H1 (cell line): ENCODE data around the gene ZXDA.

Experiments used
- EGR1 ChIP-seq: IDR thresholded peaks from 2 replicates; pipeline ENCODE4 v1.6.1; 2011; ENCODE audit warnings: low read depth, low read length, borderline replicate concordance
- EP300 ChIP-seq, 2 experiments: IDR thresholded peaks; 1 replicate in 1 of 2; 2 replicates in 1 of 2; pipeline ENCODE4 v1.6.1; 2011 to 2012; ENCODE audit warnings: low read depth in 2 of 2, low read length in 2 of 2, mild to moderate bottlenecking in 2 of 2, borderline replicate concordance in 1 of 2, inconsistent platforms in 1 of 2, moderate library complexity in 1 of 2
- FOSL1 ChIP-seq: IDR thresholded peaks from 2 replicates; pipeline ENCODE4 v1.6.1; 2011; ENCODE audit warnings: mild to moderate bottlenecking, low read depth, low read length, moderate library complexity; ENCODE audit not compliant: insufficient read depth
- SIRT6 ChIP-seq: IDR thresholded peaks from one replicate; pipeline ENCODE4 v1.7.1; 2012; ENCODE audit warnings: low read length, inconsistent platforms
- TF ChIP-seq, protein P1 (sequence below), 3 experiments: IDR thresholded peaks; 1 replicate in 2 of 3; 2 replicates in 1 of 3; pipeline versions ENCODE4 v1.5.1 to v1.6.1; 2011; ENCODE audit warnings: low read length in 3 of 3, mild to moderate bottlenecking in 3 of 3, inconsistent platforms in 2 of 3, low read depth in 1 of 3, moderate library complexity in 1 of 3; ENCODE audit not compliant: insufficient read depth in 1 of 3; ENCODE audit errors: control extremely low read depth in 1 of 3

DNA sequence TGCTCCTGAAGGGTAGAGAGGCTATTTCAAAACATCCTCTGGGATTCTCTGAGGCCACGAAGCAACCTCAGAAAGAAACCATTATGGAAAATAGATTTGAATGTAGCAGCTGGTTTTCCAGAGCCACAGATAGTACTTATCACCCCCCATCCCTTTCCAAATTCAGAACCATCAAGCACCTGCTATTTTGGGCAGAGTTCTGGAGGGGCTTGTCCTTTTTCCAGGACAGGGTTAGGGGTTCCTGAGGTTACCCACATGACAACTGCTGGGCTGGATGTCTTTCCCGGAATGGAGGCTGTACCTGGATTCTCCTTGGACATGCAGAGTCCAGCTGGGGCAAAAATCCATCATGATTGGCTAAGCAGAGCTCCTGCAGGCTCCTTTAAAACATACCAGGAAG lies 22.0 kb upstream of the ZXDA start:
- no peak for TF ChIP-seq SIRT6
- TF ChIP-seq EP300 (IDR thresholded peaks at IDR 0.05; ENCODE audit: borderline replicate concordance in 1 of 2, low read depth in 2 of 2, low read length in 2 of 2): no peak
- TF ChIP-seq, protein P1, sequence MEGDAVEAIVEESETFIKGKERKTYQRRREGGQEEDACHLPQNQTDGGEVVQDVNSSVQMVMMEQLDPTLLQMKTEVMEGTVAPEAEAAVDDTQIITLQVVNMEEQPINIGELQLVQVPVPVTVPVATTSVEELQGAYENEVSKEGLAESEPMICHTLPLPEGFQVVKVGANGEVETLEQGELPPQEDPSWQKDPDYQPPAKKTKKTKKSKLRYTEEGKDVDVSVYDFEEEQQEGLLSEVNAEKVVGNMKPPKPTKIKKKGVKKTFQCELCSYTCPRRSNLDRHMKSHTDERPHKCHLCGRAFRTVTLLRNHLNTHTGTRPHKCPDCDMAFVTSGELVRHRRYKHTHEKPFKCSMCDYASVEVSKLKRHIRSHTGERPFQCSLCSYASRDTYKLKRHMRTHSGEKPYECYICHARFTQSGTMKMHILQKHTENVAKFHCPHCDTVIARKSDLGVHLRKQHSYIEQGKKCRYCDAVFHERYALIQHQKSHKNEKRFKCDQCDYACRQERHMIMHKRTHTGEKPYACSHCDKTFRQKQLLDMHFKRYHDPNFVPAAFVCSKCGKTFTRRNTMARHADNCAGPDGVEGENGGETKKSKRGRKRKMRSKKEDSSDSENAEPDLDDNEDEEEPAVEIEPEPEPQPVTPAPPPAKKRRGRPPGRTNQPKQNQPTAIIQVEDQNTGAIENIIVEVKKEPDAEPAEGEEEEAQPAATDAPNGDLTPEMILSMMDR (IDR thresholded peaks at IDR 0.05; ENCODE audit: control extremely low read depth in 1 of 3, insufficient read depth in 1 of 3, low read depth in 1 of 3, low read length in 3 of 3): no peak
- no peak for TF ChIP-seq EGR1
- no peak for TF ChIP-seq FOSL1
